ENCODE results near the gene ADPRM. TPM values are rescaled to one million over a fixed set of nuclear protein-coding genes. Genes with fewer than 3 reads are reported as not detected.

ADPRM gene, protein sequence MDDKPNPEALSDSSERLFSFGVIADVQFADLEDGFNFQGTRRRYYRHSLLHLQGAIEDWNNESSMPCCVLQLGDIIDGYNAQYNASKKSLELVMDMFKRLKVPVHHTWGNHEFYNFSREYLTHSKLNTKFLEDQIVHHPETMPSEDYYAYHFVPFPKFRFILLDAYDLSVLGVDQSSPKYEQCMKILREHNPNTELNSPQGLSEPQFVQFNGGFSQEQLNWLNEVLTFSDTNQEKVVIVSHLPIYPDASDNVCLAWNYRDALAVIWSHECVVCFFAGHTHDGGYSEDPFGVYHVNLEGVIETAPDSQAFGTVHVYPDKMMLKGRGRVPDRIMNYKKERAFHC
- total RNA-seq: 10 to 100 TPM; 17.6 to 20.9 TPM
- total RNA-seq: 18.3 to 25.3 reads per million in 2 donors

DNA sequence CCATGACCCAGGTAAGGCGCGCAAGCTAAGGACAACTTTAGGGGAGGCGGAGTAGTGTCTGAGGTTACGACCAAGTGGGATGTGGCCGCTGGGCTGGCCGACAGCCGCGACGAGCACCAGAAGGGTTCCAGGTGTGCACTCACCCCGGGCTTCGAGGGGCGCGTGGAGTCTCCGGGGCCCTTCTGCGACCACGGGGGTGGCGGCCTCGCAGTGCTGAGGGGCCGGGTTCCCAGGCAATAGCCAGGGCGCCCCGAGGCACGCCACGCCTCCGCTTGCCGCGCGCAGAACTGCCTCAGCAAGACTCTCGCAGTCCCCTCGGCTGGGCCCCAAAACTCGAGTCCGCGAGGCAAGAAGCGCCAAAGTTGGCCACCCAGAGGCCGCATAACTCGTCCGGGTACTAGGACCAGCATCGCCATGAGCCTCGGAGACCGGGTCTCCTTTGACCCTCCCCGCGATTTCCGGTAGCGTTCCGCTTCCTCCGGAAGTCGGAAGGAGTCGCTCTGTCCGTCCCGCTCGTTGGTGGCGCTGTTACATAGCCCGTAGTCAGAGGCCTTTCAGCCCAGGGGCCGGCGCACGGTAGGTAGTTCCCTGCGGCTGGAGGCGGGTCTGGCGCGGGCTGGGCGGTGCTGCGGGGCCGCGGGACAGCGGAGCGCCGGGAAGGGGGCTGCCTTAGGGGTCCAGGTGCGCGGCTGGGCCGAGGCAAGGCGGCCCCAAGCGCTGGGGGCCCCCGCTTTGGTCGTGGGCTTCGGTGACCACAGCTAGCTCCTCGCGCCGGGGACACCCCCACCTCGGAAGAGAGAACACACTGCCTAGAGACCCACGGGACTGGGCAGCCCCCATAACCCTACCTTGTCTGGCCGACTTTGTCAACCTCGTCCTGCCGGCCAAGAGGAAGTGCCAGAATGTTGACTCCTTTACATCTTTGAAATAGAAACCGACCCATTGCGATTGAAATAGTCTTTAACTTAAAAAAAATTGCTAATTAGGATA, at the start of gene ADPRM, which contains the start of gene SCO1:
TSS of gene ADPRM (plus strand) at position 503 of the 990 bp plus-strand sequence. CDS start 7,333 bp downstream, outside the sequence.
TSS of gene SCO1 (minus strand) at position 442 of the 990 bp plus-strand sequence. CDS start at position 416, 26 bp downstream.
- Mint-ChIP-seq H3K4me1 (peaks cover 42% of the 10 kb centered on the region), H3K27me3 (no peaks in the 10 kb centered on the region), H3K4me3 (peak within 1 kb of the TSS; percentile 91), H3K27ac (peak within 1 kb of the TSS; percentile 94), H3K36me3 (ENCODE audit: low read depth) (no peaks in the 10 kb centered on the region)
- no peaks in the 10 kb centered on the region for H3K9me3 ChIP-seq (ENCODE audit: control insufficient read depth, low read length, poor library complexity, severe bottlenecking)
- peak; percentile 94 for ATAC-seq
- peak; percentile 80 to 81 (median 80) for DNase-seq

GRCh38 chr17:10648381-10648780, 49.0 kb upstream of the ADPRM start:
- ATAC-seq: no peak

GRCh38 chr17:10648956-10649355, 48.4 kb upstream of the ADPRM start:
- H3K36me3 Mint-ChIP-seq (ENCODE audit: low read depth): peaks cover 7% of the 10 kb centered on the region
- no peak overlapping the region for H3K4me3 Mint-ChIP-seq
- H3K4me1 Mint-ChIP-seq: peaks cover 6% of the 10 kb centered on the region
- peaks cover 4% of the 10 kb centered on the region for H3K27me3 Mint-ChIP-seq
- no peak overlapping the region for H3K27ac Mint-ChIP-seq
- H3K9me3 ChIP-seq (ENCODE audit: control insufficient read depth, low read length, poor library complexity, severe bottlenecking): no peaks in the 10 kb centered on the region
- ATAC-seq (no peak), DNase-seq (no peak)

More at GRCh38 chr17:10648381-10648780, 49.0 kb upstream of the ADPRM start:
- Mint-ChIP-seq H3K36me3 (ENCODE audit: low read depth) (peaks cover 7% of the 10 kb centered on the region), H3K27me3 (no peaks in the 10 kb centered on the region), H3K4me3 (no peak overlapping the region), H3K4me1 (peaks cover 4% of the 10 kb centered on the region), H3K27ac (no peak overlapping the region)
- DNase-seq: no peak
- H3K9me3 ChIP-seq (ENCODE audit: control insufficient read depth, low read length, poor library complexity, severe bottlenecking): no peaks in the 10 kb centered on the region

DNA sequence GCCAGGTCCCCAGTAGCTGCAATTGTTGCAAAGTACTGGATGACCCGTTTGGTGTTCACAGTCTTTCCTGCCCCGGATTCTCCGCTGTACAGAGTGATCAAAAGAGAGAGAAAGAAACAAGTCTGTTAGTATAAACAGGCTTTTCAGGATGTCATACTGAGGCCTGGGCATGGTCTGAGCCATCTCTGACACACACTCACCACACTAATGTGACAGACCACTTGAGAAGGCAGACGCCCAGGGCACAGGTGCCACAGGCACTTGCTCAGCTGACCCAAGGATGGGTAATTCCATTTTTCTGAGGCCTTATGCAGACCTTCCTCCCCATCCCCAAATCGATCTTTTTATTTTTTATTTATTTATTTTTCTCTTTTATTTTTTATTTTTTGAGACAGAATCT, 47.8 kb upstream of the ADPRM start:
- H3K27ac Mint-ChIP-seq: no peak overlapping the region

GRCh38 chr17:10651927-10652326, 45.5 kb upstream of the ADPRM start:
- Mint-ChIP-seq H3K4me1 (peaks cover 8% of the 10 kb centered on the region), H3K27me3 (peaks cover 9% of the 10 kb centered on the region), H3K36me3 (ENCODE audit: low read depth) (peaks cover 5% of the 10 kb centered on the region), H3K4me3 (no peak overlapping the region), H3K27ac (no peak overlapping the region)
- no peaks in the 10 kb centered on the region for H3K9me3 ChIP-seq (ENCODE audit: control insufficient read depth, low read length, poor library complexity, severe bottlenecking)
- no peak for ATAC-seq
- no peak for DNase-seq

More for the DNA sequence above, 47.8 kb upstream of the ADPRM start:
- peaks cover 9% of the 10 kb centered on the region for H3K27me3 Mint-ChIP-seq
- peaks cover 8% of the 10 kb centered on the region for H3K4me1 Mint-ChIP-seq
- peaks cover 5% of the 10 kb centered on the region for H3K36me3 Mint-ChIP-seq (ENCODE audit: low read depth)
- DNase-seq (no peak), ATAC-seq (no peak)
- H3K9me3 ChIP-seq (ENCODE audit: control insufficient read depth, low read length, poor library complexity, severe bottlenecking): no peaks in the 10 kb centered on the region
- no peak overlapping the region for H3K4me3 Mint-ChIP-seq

DNA sequence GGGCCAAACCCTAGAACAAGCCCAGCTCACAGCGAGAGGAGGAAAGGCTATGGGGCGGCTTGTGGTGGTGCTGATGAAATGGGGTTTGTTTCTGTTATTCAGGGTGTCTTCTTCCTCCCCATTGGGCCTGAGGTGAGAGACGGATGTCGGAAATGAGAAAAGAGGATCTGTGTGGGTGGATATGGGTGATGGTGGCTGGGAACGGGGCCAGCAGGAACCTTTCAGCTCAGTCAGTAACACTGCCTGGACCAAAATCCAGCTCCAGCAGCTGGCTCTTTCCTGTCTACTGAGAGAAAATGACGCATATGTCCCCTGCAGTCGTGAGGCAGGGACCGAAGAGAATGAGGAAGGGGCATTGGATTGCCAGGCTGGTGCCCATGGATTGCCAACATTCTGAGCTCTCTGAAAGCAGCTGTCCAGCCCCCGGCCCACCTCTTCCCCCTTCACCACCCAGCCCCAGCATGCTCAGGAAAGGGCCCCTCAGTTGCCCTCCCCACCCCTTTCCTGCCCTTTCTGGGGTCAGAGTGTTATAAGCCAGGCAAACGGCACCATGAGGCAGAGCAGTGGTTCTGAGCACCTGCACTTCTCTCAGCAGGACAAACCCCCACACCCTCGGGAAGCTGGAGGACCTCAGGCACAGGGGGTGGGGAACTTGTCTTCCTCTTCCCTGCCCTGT, 44.3 kb upstream of the ADPRM start:
- H3K4me1 Mint-ChIP-seq: peaks cover 8% of the 10 kb centered on the region
- peak overlapping the region; percentile 47 for H3K4me3 Mint-ChIP-seq
- peaks cover 3% of the 10 kb centered on the region for H3K36me3 Mint-ChIP-seq (ENCODE audit: low read depth)
- DNase-seq (no peak), ATAC-seq (no peak)
- no peak overlapping the region for H3K27ac Mint-ChIP-seq
- H3K9me3 ChIP-seq (ENCODE audit: control insufficient read depth, low read length, poor library complexity, severe bottlenecking): no peaks in the 10 kb centered on the region
- peaks cover 9% of the 10 kb centered on the region for H3K27me3 Mint-ChIP-seq

GRCh38 chr17:10653987-10654386, 43.4 kb upstream of the ADPRM start:
- ATAC-seq (no peak), DNase-seq (no peak)
- Mint-ChIP-seq H3K4me1 (peaks cover 8% of the 10 kb centered on the region), H3K27ac (peak overlapping the region; percentile 54), H3K27me3 (peaks cover 9% of the 10 kb centered on the region), H3K4me3 (no peak overlapping the region), H3K36me3 (ENCODE audit: low read depth) (peaks cover 3% of the 10 kb centered on the region)
- no peaks in the 10 kb centered on the region for H3K9me3 ChIP-seq (ENCODE audit: control insufficient read depth, low read length, poor library complexity, severe bottlenecking)

GRCh38 chr17:10657148-10657547, 40.2 kb upstream of the ADPRM start, which contains the start of gene MYH3:
Gene MYH3, minus strand, starts transcription at chr17:10657309. Its CDS starts 2,245 bp downstream, at chr17:10655064.
- Mint-ChIP-seq H3K4me1 (peaks cover 8% of the 10 kb centered on the region), H3K36me3 (ENCODE audit: low read depth) (peaks cover 7% of the 10 kb centered on the region), H3K27ac (no peak within 1 kb of the TSS), H3K27me3 (peaks cover 9% of the 10 kb centered on the region), H3K4me3 (no peak within 1 kb of the TSS)
- no peak for DNase-seq
- H3K9me3 ChIP-seq (ENCODE audit: control insufficient read depth, low read length, poor library complexity, severe bottlenecking): no peaks in the 10 kb centered on the region
- ATAC-seq: no peak

- peaks cover 7% of the 10 kb centered on the region for H3K4me1 Mint-ChIP-seq
- H3K4me3 Mint-ChIP-seq: no peak overlapping the region
- H3K27me3 Mint-ChIP-seq: peaks cover 9% of the 10 kb centered on the region
- ATAC-seq: no peak
- H3K27ac Mint-ChIP-seq: no peak overlapping the region
- no peaks in the 10 kb centered on the region for H3K9me3 ChIP-seq (ENCODE audit: control insufficient read depth, low read length, poor library complexity, severe bottlenecking)
- peaks cover 6% of the 10 kb centered on the region for H3K36me3 Mint-ChIP-seq (ENCODE audit: low read depth)
- DNase-seq: no peak
Observed at GRCh38 chr17:10657879-10658278, 39.5 kb upstream of the ADPRM start.

DNA sequence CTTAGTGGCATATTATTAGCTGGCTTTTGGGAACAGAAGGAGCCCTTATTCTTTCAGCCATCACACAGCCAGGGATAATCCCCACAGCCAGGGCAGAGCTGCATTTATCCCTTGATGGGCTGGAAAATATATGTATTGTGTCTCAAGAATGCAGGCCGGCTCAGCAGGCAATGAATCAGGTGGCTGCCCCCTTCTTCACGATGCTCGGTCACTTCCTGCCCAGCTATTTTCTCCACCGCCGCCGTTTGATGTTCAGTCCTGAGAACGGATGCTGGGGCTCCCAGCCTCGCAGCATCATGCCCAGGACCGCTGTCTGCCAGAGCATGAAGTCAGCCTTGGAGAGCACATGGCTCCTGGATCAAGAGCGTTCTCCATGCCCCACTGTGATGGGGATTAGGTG, 36.0 kb upstream of the ADPRM start:
- Mint-ChIP-seq H3K36me3 (ENCODE audit: low read depth) (peaks cover 13% of the 10 kb centered on the region), H3K27me3 (no peaks in the 10 kb centered on the region), H3K27ac (no peak overlapping the region), H3K4me3 (no peak overlapping the region), H3K4me1 (peaks cover 8% of the 10 kb centered on the region)
- DNase-seq: no peak
- ATAC-seq: no peak
- no peaks in the 10 kb centered on the region for H3K9me3 ChIP-seq (ENCODE audit: control insufficient read depth, low read length, poor library complexity, severe bottlenecking)

GRCh38 chr17:10663231-10663630, 34.2 kb upstream of the ADPRM start:
- H3K4me1 Mint-ChIP-seq: peaks cover 8% of the 10 kb centered on the region
- ATAC-seq: no peak
- H3K4me3 Mint-ChIP-seq: no peak overlapping the region
- H3K27ac Mint-ChIP-seq: no peak overlapping the region
- DNase-seq: no peak
- no peaks in the 10 kb centered on the region for H3K27me3 Mint-ChIP-seq
- H3K36me3 Mint-ChIP-seq (ENCODE audit: low read depth): peaks cover 13% of the 10 kb centered on the region
- no peaks in the 10 kb centered on the region for H3K9me3 ChIP-seq (ENCODE audit: control insufficient read depth, low read length, poor library complexity, severe bottlenecking)

DNA sequence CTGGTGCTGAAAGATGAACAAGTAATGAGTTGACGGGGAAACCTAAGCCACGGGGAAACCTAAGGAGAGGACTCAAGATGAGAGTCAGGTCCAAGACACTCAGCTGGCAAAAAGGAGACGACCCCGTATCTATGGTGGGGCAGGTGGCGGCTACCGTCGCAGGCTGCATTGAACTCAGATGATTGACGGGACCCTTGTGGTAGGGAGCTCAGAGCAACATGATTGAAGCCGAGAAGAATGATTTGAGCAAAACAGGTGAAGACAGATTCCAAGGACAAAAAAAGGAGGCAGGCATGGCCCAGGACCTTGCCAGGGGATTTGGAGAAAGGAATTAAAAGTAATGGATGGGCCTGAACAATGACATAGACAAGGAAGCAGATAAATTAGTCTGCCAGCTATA, 32.8 kb upstream of the ADPRM start:
- ATAC-seq: no peak
- peaks cover 7% of the 10 kb centered on the region for H3K36me3 Mint-ChIP-seq (ENCODE audit: low read depth)
- H3K27ac Mint-ChIP-seq: no peak overlapping the region
- peak overlapping the region; percentile 47 for H3K4me3 Mint-ChIP-seq
- H3K9me3 ChIP-seq (ENCODE audit: control insufficient read depth, low read length, poor library complexity, severe bottlenecking): no peaks in the 10 kb centered on the region
- H3K4me1 Mint-ChIP-seq: peaks cover 8% of the 10 kb centered on the region
- DNase-seq: no peak
- H3K27me3 Mint-ChIP-seq: no peaks in the 10 kb centered on the region
